GM18858 (cell line): ENCODE results near the gene CPA3.
A peak's percentile ranks its signal among the peaks of the same experiment; 100 is the strongest.

Experiments used
- ATAC-seq: cut with Tn5 transposase; IDR thresholded peaks from one replicate; pipeline ENCODE4 v1.9.1; 2021; ENCODE audit not compliant: unreplicated experiment

CPA3 gene

DNA sequence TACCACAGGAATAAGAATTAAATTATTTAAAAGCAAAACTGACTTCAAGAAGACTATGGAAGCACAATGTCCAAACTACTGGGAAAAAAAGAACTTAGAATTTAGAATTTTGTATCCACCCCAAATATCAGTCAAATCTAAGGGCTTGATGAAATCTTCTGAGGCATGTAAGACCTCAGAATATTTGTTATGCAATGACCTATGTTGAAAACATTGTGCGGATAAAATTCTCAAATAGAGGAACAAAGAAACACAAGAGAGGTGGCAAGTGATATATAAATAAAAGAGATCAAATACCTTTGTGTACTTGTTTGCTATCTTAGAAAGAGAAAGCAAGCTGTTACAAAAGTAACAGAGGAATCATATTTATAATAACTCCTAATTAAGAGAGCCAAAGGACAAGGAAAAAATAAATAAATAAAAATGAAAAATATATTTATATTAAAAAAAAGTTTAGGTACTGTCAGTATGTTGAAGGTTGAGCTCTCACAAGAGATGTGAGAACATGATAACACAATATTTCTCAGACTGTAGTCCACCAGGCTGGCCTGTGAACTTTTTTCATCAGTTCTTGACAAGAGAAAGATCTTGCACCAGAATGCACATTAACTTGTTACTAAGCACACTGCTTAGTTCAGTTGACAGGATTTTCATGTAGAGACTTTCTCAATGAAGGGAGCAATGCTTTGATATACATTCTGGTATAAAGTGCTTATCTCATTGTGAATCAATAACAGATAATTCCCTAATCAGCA, 50.0 kb downstream of the CPA3 start:
- ATAC-seq = no peak

DNA sequence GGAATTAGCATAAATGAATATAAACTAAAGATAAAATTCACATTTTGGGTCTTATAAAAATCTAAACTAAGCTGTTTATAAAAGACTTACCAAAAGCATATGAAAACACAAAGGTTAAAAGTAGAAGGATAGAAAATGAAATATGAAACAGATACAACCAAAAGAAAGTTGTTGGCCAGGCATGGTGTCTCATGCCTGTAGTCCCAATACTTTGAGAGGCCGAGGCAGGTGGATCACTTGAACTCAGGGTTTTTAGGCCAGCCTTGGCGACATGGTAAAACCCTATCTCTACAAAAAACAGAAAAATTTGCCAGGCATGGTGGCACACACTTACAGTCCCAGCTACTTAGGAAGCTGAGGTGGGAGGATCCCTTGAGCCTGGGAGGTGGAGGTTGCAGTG, 51.0 kb downstream of the CPA3 start:
- ATAC-seq = no peak

DNA sequence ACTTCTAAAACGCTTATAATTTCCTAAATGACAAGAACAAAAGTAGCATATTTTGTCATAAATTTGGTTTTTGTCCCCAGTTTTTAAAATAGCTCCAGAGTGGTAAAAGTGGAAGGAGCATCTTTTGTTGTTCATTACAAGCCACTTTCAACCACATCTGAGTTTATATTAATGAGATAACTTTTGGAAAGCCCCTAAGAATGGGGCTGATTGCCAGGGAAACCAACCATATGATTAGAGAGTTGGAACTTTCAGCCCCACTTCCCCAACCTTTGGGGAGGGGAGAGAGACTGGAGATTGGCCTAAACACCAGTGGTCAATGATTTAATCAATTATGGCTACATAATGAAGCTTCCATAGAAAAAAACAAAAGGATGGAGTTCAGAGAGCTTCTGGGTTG, 57.4 kb downstream of the CPA3 start:
- no peak for ATAC-seq

DNA sequence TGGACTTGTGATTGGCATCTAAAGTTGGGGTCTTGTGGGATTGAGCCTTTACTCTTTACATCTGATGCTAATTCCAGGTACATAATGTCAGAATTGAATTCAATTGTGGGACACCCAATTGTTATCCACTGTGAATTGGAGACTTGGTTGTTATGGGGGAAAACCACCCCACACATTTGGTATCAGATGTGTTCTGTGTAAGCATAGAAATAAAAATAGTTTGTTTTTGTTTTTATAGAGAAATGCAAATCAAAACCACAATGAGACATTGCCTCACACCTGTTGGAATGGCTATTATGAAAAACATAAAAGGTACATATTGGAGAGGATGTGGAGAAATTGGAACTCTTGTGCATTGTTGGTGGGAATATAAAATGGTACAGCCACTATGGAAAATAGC, 58.5 kb downstream of the CPA3 start:
- no peak for ATAC-seq

GRCh38 chr3:148924562-148924961, 59.5 kb downstream of the CPA3 start:
- no peak for ATAC-seq

DNA sequence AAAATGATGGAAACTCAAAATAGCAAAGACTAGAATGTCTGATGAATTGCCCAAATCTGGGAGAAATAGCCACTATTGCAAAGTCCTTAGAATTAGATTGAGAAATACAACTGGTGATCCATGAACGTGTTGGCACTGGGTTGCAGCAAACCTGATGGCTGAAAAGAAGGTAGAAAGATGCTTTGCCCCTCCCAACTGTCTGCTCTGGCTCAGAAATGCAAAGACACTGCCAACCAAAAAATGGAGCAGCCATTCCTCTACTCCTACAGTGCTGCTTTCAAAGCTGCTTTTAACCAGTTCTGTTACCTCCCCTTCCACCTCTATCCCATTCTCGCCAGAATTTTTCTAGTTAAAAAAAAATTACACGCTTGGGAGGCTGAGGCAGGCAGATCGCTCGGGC, 60.7 kb downstream of the CPA3 start:
- ATAC-seq = no peak

DNA sequence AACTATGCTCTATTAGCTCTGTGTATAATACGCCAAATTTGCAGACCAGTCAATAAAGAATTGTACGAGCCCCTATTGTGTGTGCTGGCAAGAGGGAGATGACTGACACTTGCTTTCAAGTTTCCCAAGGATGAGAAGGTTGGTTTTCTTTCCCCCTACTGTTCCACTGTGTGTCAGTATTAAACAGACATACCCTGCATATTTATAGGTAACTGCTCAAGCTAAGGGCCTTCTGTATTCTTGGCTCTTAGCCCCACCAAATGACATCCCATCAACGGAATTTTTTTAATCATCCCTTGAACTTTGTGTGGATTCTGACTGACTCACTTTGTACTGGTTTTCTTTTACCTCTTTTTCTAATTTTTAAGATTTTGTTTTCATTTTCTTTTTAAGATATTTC, 65.7 kb downstream of the CPA3 start:
- ATAC-seq = no peak

GRCh38 chr3:148931574-148931973, 66.5 kb downstream of the CPA3 start:
- ATAC-seq = no peak

- no peak for ATAC-seq
Observed at GRCh38 chr3:148932972-148933371, 67.9 kb downstream of the CPA3 start.

DNA sequence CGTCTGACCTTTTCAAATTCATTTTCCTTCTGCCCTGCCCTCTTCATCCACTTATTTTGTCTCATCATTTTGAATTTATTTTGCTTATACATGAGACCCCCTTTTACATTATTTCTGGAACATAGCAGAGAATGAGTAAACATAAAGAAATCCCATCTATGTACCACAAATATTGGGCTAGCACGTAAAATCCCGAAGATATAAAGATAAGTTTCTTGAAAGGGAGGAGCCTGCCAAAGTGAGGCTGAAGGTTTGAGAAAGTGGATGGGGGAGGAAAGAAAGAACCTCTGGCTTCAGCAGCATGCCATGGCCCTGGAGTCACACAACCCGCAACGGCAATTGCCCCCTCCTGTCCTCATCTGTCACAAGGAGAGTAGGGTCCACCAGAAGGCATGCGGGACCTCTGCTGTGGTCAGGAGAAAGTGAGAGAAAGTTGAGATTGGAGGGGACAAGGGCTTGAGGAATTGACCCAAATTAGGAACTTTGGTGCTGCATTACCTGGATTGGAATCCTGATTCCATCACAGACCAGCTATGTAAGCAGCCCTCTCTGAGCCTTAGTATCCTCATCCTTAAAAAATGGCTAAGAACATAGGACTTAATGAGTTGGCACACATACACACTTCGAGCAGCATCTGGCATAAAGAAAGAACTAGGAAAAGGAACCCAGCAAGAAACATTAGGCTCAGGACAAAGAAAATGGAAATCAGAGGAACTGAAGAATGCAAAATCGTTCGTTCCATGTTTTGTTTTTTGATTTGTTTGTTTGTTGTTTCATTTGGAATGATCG, 72.6 kb downstream of the CPA3 start:
- ATAC-seq = no peak

- ATAC-seq = no peak
Observed at GRCh38 chr3:148938306-148938705, 73.2 kb downstream of the CPA3 start.

GRCh38 chr3:148938936-148939335, 73.8 kb downstream of the CPA3 start:
- ATAC-seq = no peak

DNA sequence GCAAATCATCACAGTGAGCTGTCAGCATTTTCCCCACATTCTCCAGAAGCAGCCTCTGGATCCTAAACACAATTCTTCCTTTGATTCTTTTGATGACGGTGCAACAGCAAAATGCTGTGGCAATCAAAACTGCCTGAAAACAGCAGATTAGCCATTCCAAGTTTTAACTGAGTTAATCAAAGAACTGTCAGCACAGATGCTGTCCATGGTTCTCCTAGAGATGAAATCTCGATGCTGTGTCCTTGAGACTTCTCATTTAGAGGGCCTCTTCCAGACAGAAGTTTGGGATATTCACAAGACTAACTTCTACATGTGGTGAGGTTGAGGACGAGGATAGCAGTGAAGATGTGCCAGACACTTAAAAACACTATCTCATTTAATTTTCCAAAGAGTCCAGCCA, 75.9 kb downstream of the CPA3 start:
- ATAC-seq = no peak

DNA sequence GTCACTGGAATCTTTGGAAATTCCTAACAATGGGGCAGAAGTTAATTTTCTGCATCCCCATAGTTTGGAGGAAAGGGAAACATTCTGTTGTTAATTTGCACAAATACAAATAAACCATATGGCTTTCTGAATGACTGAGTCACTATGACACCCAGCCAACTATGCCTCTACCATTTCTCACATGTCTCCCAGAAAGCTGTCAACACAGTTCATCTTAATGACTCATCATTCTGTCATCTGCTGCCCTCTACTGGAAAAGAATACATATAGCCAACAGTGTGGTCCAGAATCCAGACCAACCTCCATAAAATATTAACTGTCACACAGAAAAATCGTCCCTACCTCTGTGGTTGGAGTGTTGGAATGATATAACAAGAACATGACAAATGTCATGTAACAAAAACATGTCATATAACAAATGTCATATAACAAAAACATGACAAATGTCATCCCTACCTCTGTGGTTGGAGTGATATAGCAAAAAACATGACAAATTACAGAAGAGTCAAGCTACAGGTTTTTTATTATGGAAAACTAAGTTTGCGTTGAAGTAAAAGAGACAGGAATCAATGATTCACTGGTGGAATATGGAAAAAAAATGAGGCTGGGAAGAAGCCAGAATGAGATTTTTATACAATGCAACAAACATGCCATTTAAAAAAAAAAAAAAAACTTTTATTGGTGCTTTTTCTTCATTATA, 78.6 kb downstream of the CPA3 start:
- peak; percentile 99 for ATAC-seq

DNA sequence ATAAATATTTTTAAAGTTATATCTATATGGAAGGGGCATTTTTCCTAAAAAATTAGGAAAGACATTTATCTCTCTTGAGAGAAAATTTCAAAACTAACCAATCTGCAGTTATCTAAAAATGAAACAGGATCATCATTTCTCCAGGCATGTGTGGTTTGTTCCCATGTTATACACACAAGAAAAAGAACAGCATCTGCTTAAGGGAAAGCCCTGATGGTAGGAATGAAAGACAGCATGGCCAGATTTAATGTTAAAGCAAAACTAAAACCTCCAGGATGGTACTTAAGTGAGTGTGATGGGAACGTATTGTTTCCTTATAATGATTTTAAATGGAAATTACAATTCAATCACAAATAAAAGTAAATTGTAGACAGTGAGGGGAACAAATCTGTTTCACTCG, 80.0 kb downstream of the CPA3 start:
- no peak for ATAC-seq
